ENCODE measurements around the gene MYH14. TPM values are rescaled to one million over a fixed set of nuclear protein-coding genes. Genes with fewer than 3 reads are reported as not detected.

MYH14 gene
- polyA plus RNA-seq, 1 of the 3 experiments (the other 2 are of a cell fraction) = 0.02 TPM

- TF ChIP-seq IRF3 (IDR thresholded peaks at IDR 0.05; ENCODE audit: low read depth, low read length) (no peak), GATA2 (CRISPR knock-in tag; IDR thresholded peaks at IDR 0.05) (no peak), FOSL2 (IDR thresholded peaks at IDR 0.05; ENCODE audit: borderline replicate concordance, low read depth) (no peak), POLR2AphosphoS5 (IDR thresholded peaks at IDR 0.05; ENCODE audit: low read depth, low read length) (no peak), FOXJ3 (CRISPR knock-in tag; IDR thresholded peaks at IDR 0.05) (no peak), NFIC (IDR thresholded peaks at IDR 0.05; ENCODE audit: borderline replicate concordance) (no peak), MEF2A (IDR thresholded peaks at IDR 0.05; ENCODE audit: borderline replicate concordance, low read depth) (no peak), NRF1 (IDR thresholded peaks at IDR 0.05; ENCODE audit: low read depth, low read length) (no peak)
- TF ChIP-seq, protein P1, sequence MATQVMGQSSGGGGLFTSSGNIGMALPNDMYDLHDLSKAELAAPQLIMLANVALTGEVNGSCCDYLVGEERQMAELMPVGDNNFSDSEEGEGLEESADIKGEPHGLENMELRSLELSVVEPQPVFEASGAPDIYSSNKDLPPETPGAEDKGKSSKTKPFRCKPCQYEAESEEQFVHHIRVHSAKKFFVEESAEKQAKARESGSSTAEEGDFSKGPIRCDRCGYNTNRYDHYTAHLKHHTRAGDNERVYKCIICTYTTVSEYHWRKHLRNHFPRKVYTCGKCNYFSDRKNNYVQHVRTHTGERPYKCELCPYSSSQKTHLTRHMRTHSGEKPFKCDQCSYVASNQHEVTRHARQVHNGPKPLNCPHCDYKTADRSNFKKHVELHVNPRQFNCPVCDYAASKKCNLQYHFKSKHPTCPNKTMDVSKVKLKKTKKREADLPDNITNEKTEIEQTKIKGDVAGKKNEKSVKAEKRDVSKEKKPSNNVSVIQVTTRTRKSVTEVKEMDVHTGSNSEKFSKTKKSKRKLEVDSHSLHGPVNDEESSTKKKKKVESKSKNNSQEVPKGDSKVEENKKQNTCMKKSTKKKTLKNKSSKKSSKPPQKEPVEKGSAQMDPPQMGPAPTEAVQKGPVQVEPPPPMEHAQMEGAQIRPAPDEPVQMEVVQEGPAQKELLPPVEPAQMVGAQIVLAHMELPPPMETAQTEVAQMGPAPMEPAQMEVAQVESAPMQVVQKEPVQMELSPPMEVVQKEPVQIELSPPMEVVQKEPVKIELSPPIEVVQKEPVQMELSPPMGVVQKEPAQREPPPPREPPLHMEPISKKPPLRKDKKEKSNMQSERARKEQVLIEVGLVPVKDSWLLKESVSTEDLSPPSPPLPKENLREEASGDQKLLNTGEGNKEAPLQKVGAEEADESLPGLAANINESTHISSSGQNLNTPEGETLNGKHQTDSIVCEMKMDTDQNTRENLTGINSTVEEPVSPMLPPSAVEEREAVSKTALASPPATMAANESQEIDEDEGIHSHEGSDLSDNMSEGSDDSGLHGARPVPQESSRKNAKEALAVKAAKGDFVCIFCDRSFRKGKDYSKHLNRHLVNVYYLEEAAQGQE (IDR thresholded peaks at IDR 0.05; ENCODE audit: low read depth, low read length) = no peak
Observed at GRCh38 chr19:50202962-50203280, 501 bp upstream of the MYH14 start (continued).

DNA sequence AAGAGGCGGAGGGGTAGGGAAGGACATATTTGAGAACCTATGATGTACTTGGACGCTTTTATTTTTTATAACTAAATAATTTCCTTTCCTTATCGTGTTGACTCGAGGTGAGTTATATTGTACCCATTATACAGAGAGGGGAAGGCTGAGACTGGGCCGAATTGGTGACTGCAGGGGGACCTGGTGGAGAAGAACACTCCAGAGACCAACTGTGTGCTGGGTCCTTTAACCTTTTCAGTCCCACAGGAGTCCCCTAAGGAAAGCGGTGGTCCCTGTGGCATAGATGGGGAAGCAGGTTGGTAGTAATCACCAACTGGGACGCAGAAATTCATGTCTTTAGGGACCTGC, 633 bp downstream of the MYH14 start:
- Histone ChIP-seq H2AFZ (ENCODE audit: low read depth) (no peak overlapping the region), H3F3A (replicated peaks; ENCODE audit: insufficient read depth) (no peaks in the 10 kb centered on the region), H3K9me2 (no peaks in the 10 kb centered on the region), H3K79me2 (ENCODE audit: insufficient read depth) (no peaks in the 10 kb centered on the region), H3K27me3 (ENCODE audit: insufficient read depth) (peaks cover 81% of the 10 kb centered on the region), H3K36me3 (replicated peaks in 1 of 2; ENCODE audit: control insufficient read depth in 1 of 2, insufficient read depth in 2 of 2, low read length in 1 of 2) (no peaks in the 10 kb centered on the region), H3K9me3 (no peaks in the 10 kb centered on the region), H3K4me2 (no peak overlapping the region), H3K4me1 (ENCODE audit: control insufficient read depth in 1 of 2, insufficient read depth in 2 of 2, low read depth in 1 of 2, low read length in 1 of 2) (no peaks in the 10 kb centered on the region), H3K9ac (no peak overlapping the region), H3K4me3 (ENCODE audit: low read depth in 2 of 2, low read length in 1 of 2) (no peak overlapping the region), H4K20me1 (ENCODE audit: insufficient read depth) (no peaks in the 10 kb centered on the region), H3K27ac (ENCODE audit: low read depth in 2 of 2, low read length in 1 of 2) (no peak overlapping the region)
- ChIA-PET POLR2A (no interaction called here), CTCF (interaction anchor here (1.4 kb wide), 1 partner anchor 22 kb away, joined by 3 read pairs; no protein-coding TSS in a partner anchor)
- DNase-seq = no peak
- 25% methylated on average over 7 of the region's 7 CpGs for WGBS (ENCODE audit: low lambda C conversion rate)
- no peak for TF ChIP-seq ELF1 (IDR thresholded peaks at IDR 0.05)
- TF ChIP-seq JUND (IDR thresholded peaks at IDR 0.05) = no peak
- TF ChIP-seq FOXJ3 (CRISPR knock-in tag; IDR thresholded peaks at IDR 0.05) = no peak
- TF ChIP-seq SIN3A (IDR thresholded peaks at IDR 0.05; ENCODE audit: borderline replicate concordance, low read depth, low read length) = no peak
- no peak for TF ChIP-seq RCOR1 (IDR thresholded peaks at IDR 0.05; ENCODE audit: low read length)
- TF ChIP-seq RXRA (IDR thresholded peaks at IDR 0.05; ENCODE audit: borderline replicate concordance, low read depth) = no peak
- TF ChIP-seq CHD2 (IDR thresholded peaks at IDR 0.05; ENCODE audit: low read length, partially characterized antibody) = no peak
- no peak for TF ChIP-seq IRF3 (IDR thresholded peaks at IDR 0.05; ENCODE audit: low read depth, low read length)
- TF ChIP-seq TEAD4 (IDR thresholded peaks at IDR 0.05; ENCODE audit: borderline replicate concordance, insufficient read depth) = no peak
- TF ChIP-seq RFX5 (IDR thresholded peaks at IDR 0.05; ENCODE audit: low read length) = no peak
- no peak for TF ChIP-seq ZBTB33 (IDR thresholded peaks at IDR 0.05; ENCODE audit: borderline replicate concordance, low read depth)
- no peak for TF ChIP-seq YY1 (IDR thresholded peaks at IDR 0.05; ENCODE audit: low read depth)
- no peak for TF ChIP-seq GATA2 (CRISPR knock-in tag; IDR thresholded peaks at IDR 0.05)
- TF ChIP-seq, protein P2, sequence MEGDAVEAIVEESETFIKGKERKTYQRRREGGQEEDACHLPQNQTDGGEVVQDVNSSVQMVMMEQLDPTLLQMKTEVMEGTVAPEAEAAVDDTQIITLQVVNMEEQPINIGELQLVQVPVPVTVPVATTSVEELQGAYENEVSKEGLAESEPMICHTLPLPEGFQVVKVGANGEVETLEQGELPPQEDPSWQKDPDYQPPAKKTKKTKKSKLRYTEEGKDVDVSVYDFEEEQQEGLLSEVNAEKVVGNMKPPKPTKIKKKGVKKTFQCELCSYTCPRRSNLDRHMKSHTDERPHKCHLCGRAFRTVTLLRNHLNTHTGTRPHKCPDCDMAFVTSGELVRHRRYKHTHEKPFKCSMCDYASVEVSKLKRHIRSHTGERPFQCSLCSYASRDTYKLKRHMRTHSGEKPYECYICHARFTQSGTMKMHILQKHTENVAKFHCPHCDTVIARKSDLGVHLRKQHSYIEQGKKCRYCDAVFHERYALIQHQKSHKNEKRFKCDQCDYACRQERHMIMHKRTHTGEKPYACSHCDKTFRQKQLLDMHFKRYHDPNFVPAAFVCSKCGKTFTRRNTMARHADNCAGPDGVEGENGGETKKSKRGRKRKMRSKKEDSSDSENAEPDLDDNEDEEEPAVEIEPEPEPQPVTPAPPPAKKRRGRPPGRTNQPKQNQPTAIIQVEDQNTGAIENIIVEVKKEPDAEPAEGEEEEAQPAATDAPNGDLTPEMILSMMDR (IDR thresholded peaks at IDR 0.05) = no peak
- no peak for TF ChIP-seq TCF12 (IDR thresholded peaks at IDR 0.05)
- TF ChIP-seq TAF1 (IDR thresholded peaks at IDR 0.05; ENCODE audit: borderline replicate concordance, low read depth, low read length) = no peak
- TF ChIP-seq MXI1 (IDR thresholded peaks at IDR 0.05; ENCODE audit: low read depth, low read length) = no peak
- TF ChIP-seq MAX (IDR thresholded peaks at IDR 0.05; ENCODE audit: low read depth) = no peak
- no peak for TF ChIP-seq GABPA (IDR thresholded peaks at IDR 0.05; ENCODE audit: low read depth)

Measured in SK-N-SH (cell line).